H1 (cell line): Measurements from ENCODE around the gene ATP1A3. TPM values are rescaled to one million over a fixed set of nuclear protein-coding genes. Genes with fewer than 3 reads are reported as not detected.

Source experiments
- CTCF ChIA-PET: fragments of 300-600 bp; sonication (Branson Sonifier 250); formaldehyde crosslinking; loops from one replicate; lab custom pipeline; 2021; ENCODE audit not compliant: partially characterized antibody; lab: Charles Lee
- POLR2A ChIA-PET: fragments of 300-600 bp; sonication (Branson Sonifier 250); formaldehyde crosslinking; loops from one replicate; lab custom pipeline; 2021; ENCODE audit warnings: inconsistent platforms; ENCODE audit not compliant: partially characterized antibody; lab: Charles Lee
- DNase-seq, 2 experiments: peaks; one replicate each; pipeline versions ENCODE4 v3.0.0 to v3.0.0-alpha.2; 2010 to 2022; ENCODE audit warnings: low spot score in 2 of 2, low read depth in 1 of 2, mixed read lengths in 1 of 2
- FAIRE-seq: peaks from 2 replicates; lab custom pipeline; 2011; peaks lifted over from hg19 to GRCh38; lab: Jason Lieb, UNC
- H2AFZ ChIP-seq: 2 replicates; pipeline ENCODE4 v1.8.1; 2012; ENCODE audit warnings: low read length, inconsistent platforms
- H2AK5ac ChIP-seq: 2 replicates; pipeline ENCODE4 v1.6.1; 2013; ENCODE audit warnings: low read depth, low read length
- H2BK120ac ChIP-seq: replicated peaks from 2 replicates; pipeline ENCODE3; 2013; ENCODE audit warnings: low read depth, low read length, inconsistent platforms
- H2BK12ac ChIP-seq: 2 replicates; pipeline ENCODE4 v1.6.1; 2013; ENCODE audit warnings: low read depth, low read length
- H2BK15ac ChIP-seq: 2 replicates; pipeline ENCODE4 v1.6.1; 2013; ENCODE audit warnings: low read length
- H2BK20ac ChIP-seq: 2 replicates; pipeline ENCODE4 v1.6.1; 2013; ENCODE audit warnings: low read length
- H2BK5ac ChIP-seq: 2 replicates; pipeline ENCODE4 v1.6.1; 2013; ENCODE audit warnings: low read depth, low read length
- H3K14ac ChIP-seq: 2 replicates; pipeline ENCODE4 v1.6.1; 2013; ENCODE audit warnings: inconsistent platforms; ENCODE audit not compliant: insufficient read length
- H3K18ac ChIP-seq: 2 replicates; pipeline ENCODE4 v1.6.1; 2013; ENCODE audit warnings: low read length; ENCODE audit errors: extremely low read depth
- H3K23ac ChIP-seq: 2 replicates; pipeline ENCODE4 v1.6.1; 2013; ENCODE audit warnings: inconsistent platforms; ENCODE audit not compliant: insufficient read length
- H3K23me2 ChIP-seq: 2 replicates; pipeline ENCODE4 v1.6.1; 2013; ENCODE audit warnings: low read depth, low read length
- H3K27ac ChIP-seq: 2 replicates; pipeline ENCODE4 v1.6.1; 2011; ENCODE audit warnings: low read depth, low read length, inconsistent platforms
- H3K27me3 ChIP-seq, 4 experiments: replicated peaks in 1 of 4; 1 replicate in 1 of 4; 2 replicates in 3 of 4; pipeline versions ENCODE4 v1.6.1 to v1.8.1; 2011 to 2013; ENCODE audit warnings: low read length in 3 of 4, mild to moderate bottlenecking in 3 of 4, inconsistent platforms in 2 of 4, mixed read lengths in 2 of 4, moderate library complexity in 1 of 4; ENCODE audit not compliant: control insufficient read depth in 3 of 4, insufficient read depth in 3 of 4; ENCODE audit errors: extremely low read depth in 1 of 4
- H3K36me3 ChIP-seq, 4 experiments: 2 replicates each; pipeline versions ENCODE4 v1.6.1 to v1.8.1; 2011 to 2013; ENCODE audit warnings: mild to moderate bottlenecking in 4 of 4, low read length in 3 of 4, moderate library complexity in 2 of 4, control low read depth in 1 of 4, inconsistent platforms in 1 of 4; ENCODE audit not compliant: insufficient read depth in 4 of 4, control insufficient read depth in 2 of 4
- H3K4ac ChIP-seq: replicated peaks from 2 replicates; pipeline ENCODE3; 2013; ENCODE audit warnings: low read length, low read depth, mixed read lengths, inconsistent platforms; ENCODE audit not compliant: insufficient read length
- H3K4me1 ChIP-seq, 4 experiments: replicated peaks in 1 of 4; 1 replicate in 1 of 4; 2 replicates in 3 of 4; pipeline versions ENCODE4 v1.6.1 to v1.8.1; 2011 to 2013; ENCODE audit warnings: low read length in 3 of 4, inconsistent platforms in 2 of 4, mixed read lengths in 1 of 4; ENCODE audit not compliant: insufficient read depth in 4 of 4, control insufficient read depth in 3 of 4
- H3K4me2 ChIP-seq, 2 experiments: 2 replicates each; pipeline versions ENCODE4 v1.6.1 to v1.8.1; 2011 to 2013; ENCODE audit warnings: low read depth in 2 of 2, low read length in 2 of 2, control low read depth in 1 of 2, inconsistent platforms in 1 of 2, mild to moderate bottlenecking in 1 of 2; ENCODE audit not compliant: insufficient read depth in 1 of 2
- H3K4me3 ChIP-seq, 4 experiments: fragments of 200-600, 300-600 bp in 1 of 4; sonication (generic), shearing (Covaris generic), sonication (Bioruptor Twin) in 1 of 4; 2 replicates each; pipeline versions ENCODE4 v1.5.1 to v1.8.1; 2011 to 2016; ENCODE audit warnings: low read length in 4 of 4, low read depth in 3 of 4, control low read depth in 2 of 4, inconsistent platforms in 2 of 4, mild to moderate bottlenecking in 2 of 4, mixed read lengths in 1 of 4, moderate library complexity in 1 of 4; ENCODE audit not compliant: insufficient read depth in 2 of 4; ENCODE audit errors: extremely low read depth in 1 of 4
- H3K56ac ChIP-seq: replicated peaks from 2 replicates; pipeline ENCODE3; 2013; ENCODE audit warnings: low read depth, mild to moderate bottlenecking, mixed read lengths, low read length, inconsistent platforms; ENCODE audit not compliant: insufficient read length
- H3K79me1 ChIP-seq: 2 replicates; pipeline ENCODE4 v1.6.1; 2013; ENCODE audit warnings: low read depth, low read length, control low read depth
- H3K79me2 ChIP-seq, 2 experiments: 2 replicates each; pipeline versions ENCODE4 v1.6.1 to v1.8.1; 2012 to 2013; ENCODE audit warnings: low read length in 2 of 2, mild to moderate bottlenecking in 2 of 2, inconsistent platforms in 1 of 2; ENCODE audit not compliant: insufficient read depth in 2 of 2, control insufficient read depth in 1 of 2
- H3K9ac ChIP-seq, 4 experiments: replicated peaks in 1 of 4; 1 replicate in 1 of 4; 2 replicates in 3 of 4; pipeline versions ENCODE4 v1.6.1 to v1.8.1; 2011 to 2013; ENCODE audit warnings: low read depth in 3 of 4, low read length in 3 of 4, control low read depth in 2 of 4, mild to moderate bottlenecking in 2 of 4, moderate library complexity in 2 of 4, inconsistent platforms in 1 of 4; ENCODE audit errors: extremely low read depth in 1 of 4
- H3K9me3 ChIP-seq, 2 experiments: 2 replicates each; pipeline versions ENCODE4 v1.6.1 to v1.8.1; 2012 to 2013; ENCODE audit warnings: mild to moderate bottlenecking in 2 of 2, moderate library complexity in 2 of 2, control low read depth in 1 of 2, inconsistent platforms in 1 of 2, low read depth in 1 of 2, low read length in 1 of 2, mixed read lengths in 1 of 2; ENCODE audit not compliant: insufficient read depth in 2 of 2
- H4K20me1 ChIP-seq, 2 experiments: replicated peaks in 1 of 2; 2 replicates each; pipeline versions ENCODE3 to v1.8.1; 2011 to 2013; ENCODE audit warnings: inconsistent platforms in 2 of 2, low read length in 2 of 2, mild to moderate bottlenecking in 1 of 2; ENCODE audit not compliant: insufficient read depth in 2 of 2, control insufficient read depth in 1 of 2
- H4K5ac ChIP-seq: 2 replicates; pipeline ENCODE4 v1.6.1; 2013; ENCODE audit warnings: low read length, low read depth, mixed read lengths, inconsistent platforms; ENCODE audit not compliant: insufficient read length
- H4K8ac ChIP-seq: 2 replicates; pipeline ENCODE4 v1.8.0; 2013; ENCODE audit warnings: mild to moderate bottlenecking, moderate library complexity, low read length, inconsistent platforms; ENCODE audit not compliant: insufficient read depth; ENCODE audit errors: extremely low read depth
- H4K91ac ChIP-seq: replicated peaks from 2 replicates; pipeline ENCODE3; 2013; ENCODE audit warnings: low read length, mixed read lengths, inconsistent platforms; ENCODE audit not compliant: insufficient read length
- BCL11A ChIP-seq, 2 experiments: IDR thresholded peaks; one replicate each; pipeline ENCODE4 v1.6.1; 2011; ENCODE audit warnings: low read depth in 2 of 2, low read length in 2 of 2, mild to moderate bottlenecking in 2 of 2
- CBX8 ChIP-seq: fragments of 300-800, 300-1000 bp; sonication (generic); IDR thresholded peaks from 2 replicates; pipeline ENCODE4 v1.7.1; 2016; ENCODE audit warnings: low read depth, low read length, borderline replicate concordance
- CTBP2 ChIP-seq: IDR thresholded peaks from 2 replicates; pipeline ENCODE4 v1.7.0; 2011; ENCODE audit warnings: borderline replicate concordance, mild to moderate bottlenecking, moderate library complexity, mixed read lengths, low read length; ENCODE audit not compliant: insufficient read depth, insufficient read length
- FOSL1 ChIP-seq: IDR thresholded peaks from 2 replicates; pipeline ENCODE4 v1.6.1; 2011; ENCODE audit warnings: mild to moderate bottlenecking, low read depth, low read length, moderate library complexity; ENCODE audit not compliant: insufficient read depth
- JUN ChIP-seq: IDR thresholded peaks from 2 replicates; pipeline ENCODE4 v1.6.1; 2011; ENCODE audit warnings: low read depth, mild to moderate bottlenecking, improper control_type of control experiment, low read length
- NANOG ChIP-seq: IDR thresholded peaks from 2 replicates; pipeline ENCODE4 v1.6.1; 2011; ENCODE audit warnings: low read length, low read depth, mild to moderate bottlenecking, inconsistent platforms; ENCODE audit not compliant: insufficient read depth, poor library complexity, severe bottlenecking
- NRF1 ChIP-seq: IDR thresholded peaks from 2 replicates; pipeline ENCODE4 v1.6.1; 2011; ENCODE audit warnings: mild to moderate bottlenecking, low read depth, low read length, improper control_type of control experiment
- POLR2AphosphoS5 ChIP-seq: IDR thresholded peaks from 2 replicates; pipeline ENCODE4 v1.6.1; 2011; ENCODE audit warnings: low read depth, low read length
- TAF1 ChIP-seq: IDR thresholded peaks from 2 replicates; pipeline ENCODE4 v1.6.1; 2011; ENCODE audit warnings: mild to moderate bottlenecking, low read depth, low read length
- WGBS, 2 experiments: shearing (Covaris generic) in 1 of 2; methylation state at CpG; one replicate each; pipeline versions ENCODE4 v1.1.6 to v1.1.7; 2013 to 2015; ENCODE audit warnings: low lambda C conversion rate in 2 of 2, mixed read lengths in 2 of 2, inconsistent platforms in 1 of 2, low coverage in 1 of 2, missing lambda C conversion rate in 1 of 2; ENCODE audit not compliant: insufficient replicate concordance in 2 of 2, insufficient coverage in 1 of 2, insufficient read length in 1 of 2; ENCODE audit errors: extremely low coverage in 1 of 2, missing lambda C conversion rate in 1 of 2; 5-methylcytosine and 5-hydroxymethylcytosine counted together
- polyA plus RNA-seq, 7 experiments: library from polyadenylated mRNA; depleted of rRNA in 3 of 7; stranded (reverse) in 5 of 7; unstranded in 2 of 7; fragments of >200 nt in 5 of 7; fragments of 200-250 nt in 2 of 7; gene quantifications; 1 replicate in 5 of 7; 2 replicates in 1 of 7; 4 replicates in 1 of 7; pipeline versions ENCODE4 v1.2.1 to v1.2.3, GENCODE V29; 2011 to 2013; ENCODE audit warnings: missing spikeins in 2 of 7, mixed read lengths in 2 of 7
- total RNA-seq: library from RNA; stranded (reverse); fragmentation: NEBNext Ultra II Directional; extraction: Animal tissue kit (Norgen Biotek cat#: 25700); gene quantifications from 2 replicates; pipeline ENCODE4 v1.2.1, GENCODE V29; 2021

The ATP1A3 gene
- total and polyA plus RNA-seq, 2 of the 8 experiments (the other 6 are each of a cell fraction or from before 2014, with no cell fraction given) = 11.1 to 41.2 TPM

- Histone ChIP-seq H3K4ac (no peak overlapping the region), H2AK5ac (no peak overlapping the region), H3K18ac (no peak overlapping the region), H4K5ac (no peak overlapping the region), H3K9ac (no peak overlapping the region), H2AFZ (no peak overlapping the region), H2BK12ac (no peak overlapping the region), H3K36me3 (no peaks in the 10 kb centered on the region), H3K23me2 (peaks cover 9% of the 10 kb centered on the region; the same call in 1 of the 2 replicates), H3K9me3 (no peaks in the 10 kb centered on the region), H3K79me1 (no peaks in the 10 kb centered on the region), H3K14ac (no peak overlapping the region), H4K91ac (no peak overlapping the region), H2BK20ac (no peak overlapping the region), H2BK15ac (no peak overlapping the region), H3K23ac (no peak overlapping the region), H2BK120ac (no peak overlapping the region), H3K4me1 (no peaks in the 10 kb centered on the region; a peak in 2 of 7 replicates), H2BK5ac (no peak overlapping the region), H3K4me3 (0 out of 8 replicates have a peak overlapping the region, but pooled peaks of 2 of the 4 experiments have one; percentile 55 to 88)
- ChIA-PET POLR2A (interaction anchor here (1.0 to 2.2 kb wide), 7 partner anchors 20 to 81 kb away, joined by 3 to 7 read pairs (median 4); partner anchors contain the start of gene RPS19), CTCF (interaction anchor here (0.7 to 8.0 kb wide), 9 partner anchors 10 to 171 kb away, joined by 3 to 51 read pairs (median 3); no protein-coding TSS in a partner anchor)
- no peak for DNase-seq
- WGBS, 2 experiments = 89% methylated on average over 5 of the region's 9 CpGs; no CpG with 5 or more reads in 1 of the 2 experiments
- no peak for TF ChIP-seq FOSL1
- TF ChIP-seq BCL11A (IDR thresholded peaks at IDR 0.05; ENCODE audit: low read depth in 2 of 2, low read length in 2 of 2) = no peak
- no peak for TF ChIP-seq POLR2AphosphoS5
- TF ChIP-seq CTBP2 = no peak
- no peak for TF ChIP-seq TAF1
- TF ChIP-seq CBX8 = no peak
- TF ChIP-seq JUN = no peak
- no peak for TF ChIP-seq NANOG
- TF ChIP-seq NRF1 = no peak
- TF ChIP-seq, all 59 proteins: peak for 0
- H3K79me2 ChIP-seq = no peaks in the 10 kb centered on the region
- H3K4me2 ChIP-seq = no peak overlapping the region; a peak in 1 of 4 replicates
- FAIRE-seq = no peak
- H3K27ac ChIP-seq = no peak overlapping the region
- H3K56ac ChIP-seq = no peak overlapping the region
- peaks cover 9 to 34% (median 30%) of the 10 kb centered on the region in 4 experiments for H3K27me3 ChIP-seq
- H4K8ac ChIP-seq = no peak overlapping the region; the same call in 1 of the 2 replicates
- peaks cover 0 to 3% of the 10 kb centered on the region in 2 experiments for H4K20me1 ChIP-seq
Observed at GRCh38 chr19:41941410-41942202, 52.4 kb downstream of the ATP1A3 start.
